ENCODE results near the gene OASL. TPM values are rescaled to one million over a fixed set of nuclear protein-coding genes. Genes with fewer than 3 reads are reported as not detected.
"Not testable (repeated sequence)": the region's sequence is repeated elsewhere in the genome, so short reads cannot be mapped to it uniquely, and the experiment has no call there.

OASL gene
- polyA plus RNA-seq, 3 donors, result 9.9 to 14.9 (median 13.4) TPM

DNA sequence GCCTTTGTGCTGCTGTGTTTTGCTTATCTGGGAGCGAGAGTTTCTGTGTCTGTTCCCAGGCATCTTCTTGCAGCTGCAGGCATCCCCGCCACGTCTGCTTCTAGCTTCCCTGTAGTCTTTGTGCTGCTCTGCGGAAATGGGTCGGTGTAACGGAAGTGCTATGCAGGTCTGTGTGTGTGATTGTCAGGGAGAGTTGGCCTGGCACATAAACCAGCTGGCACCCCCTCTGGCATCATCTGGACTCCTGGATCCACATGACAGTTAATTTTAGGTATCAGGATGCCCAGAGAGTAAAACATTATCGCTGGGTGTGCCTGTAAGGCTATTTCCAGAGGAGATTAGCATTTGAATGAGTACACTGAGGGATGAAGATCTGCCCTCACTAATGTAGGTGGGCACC, 9.4 kb upstream of the OASL start:
- H3K4me1 Mint-ChIP-seq, result peaks cover 8% of the 10 kb centered on the region
- H3K4me3 Mint-ChIP-seq, result no peak overlapping the region
- Histone ChIP-seq H3K9me3 (replicated peaks in 1 of 2; ENCODE audit: control insufficient read depth in 1 of 2, insufficient read depth in 1 of 2, low read length in 2 of 2) (peaks cover 0 to 3% of the 10 kb centered on the region in 2 donors), H3K9ac (ENCODE audit: insufficient read depth, low read length, poor library complexity, severe bottlenecking) (no peak overlapping the region), H3K27ac (ENCODE audit: low read depth in 1 of 2, low read length in 2 of 2) (no peak overlapping the region), H3K4me1 (ENCODE audit: control insufficient read depth in 1 of 2, insufficient read depth in 2 of 2, low read length in 2 of 2) (no peaks in the 10 kb centered on the region), H3K36me3 (replicated peaks in 1 of 2; ENCODE audit: control insufficient read depth in 1 of 2, insufficient read depth in 2 of 2, low read length in 2 of 2) (no peaks in the 10 kb centered on the region), H4K20me1 (ENCODE audit: insufficient read depth, low read length) (no peaks in the 10 kb centered on the region), H3K79me2 (ENCODE audit: insufficient read depth, low read length) (no peaks in the 10 kb centered on the region), H2AFZ (ENCODE audit: insufficient read depth, low read depth, low read length, poor library complexity, severe bottlenecking) (peak overlapping the region; percentile 5), H3K27me3 (ENCODE audit: control insufficient read depth in 2 of 2, insufficient read depth in 2 of 2, low read length in 2 of 2) (no peaks in the 10 kb centered on the region), H3K4me2 (replicated peaks; ENCODE audit: extremely low read depth, low read length, poor library complexity, severe bottlenecking) (no peak overlapping the region), H3K4me3 (replicated peaks in 1 of 3; ENCODE audit: low read depth in 2 of 3, low read length in 3 of 3) (no peak overlapping the region)
- peaks cover 6 to 15% (median 13%) of the 10 kb centered on the region in 3 donors for H3K27me3 Mint-ChIP-seq (ENCODE audit: low read depth in 3 of 3)
- no peak for DNase-seq
- no peaks in the 10 kb centered on the region for H3K36me3 Mint-ChIP-seq
- peaks cover 8 to 20% (median 12%) of the 10 kb centered on the region in 7 donors for H3K9me3 Mint-ChIP-seq
- H3K27ac Mint-ChIP-seq, result peak overlapping the region in 2 of 7 donors; percentile 27 to 37
- no peak for TF ChIP-seq CTCF (IDR thresholded peaks at IDR 0.05)
- WGBS (ENCODE audit: insufficient coverage), result 89% methylated on average over 6 of the region's 7 CpGs
- intact Hi-C loops (cut with micrococcal nuclease), result loop anchor here in 1 of 2 donors (5.0 kb wide), 1 partner anchor 36 kb away; no protein-coding TSS in a partner anchor

GRCh38 chr12:121047400-121047799, 8.4 kb upstream of the OASL start:
- intact Hi-C loops (cut with micrococcal nuclease), result loop anchor here in 1 of 2 donors (5.0 kb wide), 1 partner anchor 35 kb away; no protein-coding TSS in a partner anchor

More at GRCh38 chr12:121047400-121047799, 8.4 kb upstream of the OASL start:
- not testable (repeated sequence) for H3K9ac ChIP-seq (ENCODE audit: insufficient read depth, low read length, poor library complexity, severe bottlenecking); H3K36me3 Mint-ChIP-seq; H3K79me2 ChIP-seq (ENCODE audit: insufficient read depth, low read length); H2AFZ ChIP-seq (ENCODE audit: insufficient read depth, low read depth, low read length, poor library complexity, severe bottlenecking); H3K27ac Mint-ChIP-seq; H3K27ac ChIP-seq (ENCODE audit: low read depth in 1 of 2, low read length in 2 of 2); H3K4me1 Mint-ChIP-seq; H3K27me3 ChIP-seq (ENCODE audit: control insufficient read depth in 2 of 2, insufficient read depth in 2 of 2, low read length in 2 of 2); H4K20me1 ChIP-seq (ENCODE audit: insufficient read depth, low read length); H3K4me3 Mint-ChIP-seq; H3K36me3 ChIP-seq (replicated peaks in 1 of 2; ENCODE audit: control insufficient read depth in 1 of 2, insufficient read depth in 2 of 2, low read length in 2 of 2); H3K4me2 ChIP-seq (replicated peaks; ENCODE audit: extremely low read depth, low read length, poor library complexity, severe bottlenecking); H3K4me3 ChIP-seq (replicated peaks in 1 of 3; ENCODE audit: low read depth in 2 of 3, low read length in 3 of 3); H3K9me3 ChIP-seq (replicated peaks in 1 of 2; ENCODE audit: control insufficient read depth in 1 of 2, insufficient read depth in 1 of 2, low read length in 2 of 2); DNase-seq; H3K4me1 ChIP-seq (ENCODE audit: control insufficient read depth in 1 of 2, insufficient read depth in 2 of 2, low read length in 2 of 2)
- WGBS (ENCODE audit: insufficient coverage), result 96% methylated on average over 4 of the region's 12 CpGs
- peaks cover 6 to 17% (median 16%) of the 10 kb centered on the region in 3 donors for H3K27me3 Mint-ChIP-seq (ENCODE audit: low read depth in 3 of 3)
- H3K9me3 Mint-ChIP-seq, result peaks cover 8 to 20% (median 12%) of the 10 kb centered on the region in 7 donors

All from CD14-positive monocyte (primary cell).